Posterior cingulate gyrus (tissue), 11 donors: ENCODE measurements around the gene S100G.
"Not testable (repeated sequence)": the region's sequence is repeated elsewhere in the genome, so short reads cannot be mapped to it uniquely, and the experiment has no call there.

Experiments used
- DNase-seq, 10 donors: peaks; one replicate each; pipeline versions ENCODE4 v3.0.0 to v3.0.0-alpha.2; 2020 to 2021; ENCODE audit warnings: mixed read lengths in 3 of 10
- intact Hi-C: fragments of 100-400 bp; cut with DNase I; formaldehyde crosslinking; loops from one replicate; pipeline ENCODE4 v1.15.1; 2023

The S100G gene, protein sequence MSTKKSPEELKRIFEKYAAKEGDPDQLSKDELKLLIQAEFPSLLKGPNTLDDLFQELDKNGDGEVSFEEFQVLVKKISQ

DNA sequence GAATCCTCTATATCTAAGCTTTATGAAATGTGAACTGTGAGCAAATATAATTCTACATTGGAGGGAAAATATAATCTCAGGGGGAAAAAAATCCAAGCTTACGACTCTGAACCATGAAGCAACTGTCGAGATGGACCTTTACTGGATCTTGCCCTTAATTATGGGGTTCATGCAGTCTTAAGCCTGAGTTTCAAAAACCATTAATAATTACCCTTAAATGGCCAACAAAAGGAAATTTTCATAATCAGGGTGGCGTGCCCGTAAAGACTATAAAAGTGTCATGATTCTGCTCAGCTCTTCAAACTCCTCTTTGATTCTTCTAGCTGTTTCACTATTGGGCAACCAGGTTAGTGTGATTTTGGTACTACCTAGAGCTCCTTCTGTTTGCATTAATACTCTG, at the start of gene S100G:
Gene S100G (plus strand): TSS at position 301 of the 400 bp plus-strand sequence. CDS start 849 bp downstream, outside the sequence.
- DNase-seq = no peak
- intact Hi-C loops = no loop called here

DNA sequence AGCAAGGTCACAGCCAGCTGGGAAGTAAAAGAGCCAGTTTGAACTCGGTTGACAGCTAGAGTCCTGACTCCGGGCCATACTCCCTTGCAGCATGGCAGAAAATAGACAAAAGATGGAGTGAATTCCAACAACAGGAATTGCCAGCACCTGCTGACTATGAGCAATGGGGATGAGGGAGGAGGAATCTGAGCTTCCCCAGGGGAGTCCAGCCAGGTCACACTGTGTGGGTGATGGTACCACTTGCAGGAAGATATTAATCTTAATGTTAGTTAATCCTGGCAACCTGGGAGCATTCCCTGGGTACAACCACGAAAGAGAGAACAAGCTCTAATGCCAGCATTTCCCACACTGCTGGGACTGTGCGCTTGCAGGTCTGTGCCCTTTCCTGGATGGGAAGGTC, 48.1 kb upstream of the S100G start:
- intact Hi-C loops = no loop called here
- DNase-seq = no peak

DNA sequence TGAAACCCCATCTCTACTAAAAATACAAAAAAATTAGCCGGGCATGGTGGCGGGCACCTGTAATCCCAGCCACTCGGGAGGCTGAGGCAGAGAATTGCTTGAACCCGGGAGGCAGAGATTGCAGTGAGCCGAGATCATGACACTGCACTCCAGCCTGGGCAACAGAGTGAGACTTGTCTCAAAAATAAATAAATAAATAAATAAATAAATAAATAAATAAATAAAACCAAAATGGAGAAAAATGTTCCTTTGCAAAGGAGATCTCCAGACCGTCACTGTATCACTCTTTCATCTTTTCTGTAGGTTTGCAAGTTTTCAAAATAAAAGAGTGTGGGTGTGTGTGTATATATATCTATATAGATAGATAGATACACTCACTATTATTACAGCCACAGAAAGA, 46.7 kb upstream of the S100G start:
- DNase-seq, intact Hi-C loops: not testable (repeated sequence)

DNA sequence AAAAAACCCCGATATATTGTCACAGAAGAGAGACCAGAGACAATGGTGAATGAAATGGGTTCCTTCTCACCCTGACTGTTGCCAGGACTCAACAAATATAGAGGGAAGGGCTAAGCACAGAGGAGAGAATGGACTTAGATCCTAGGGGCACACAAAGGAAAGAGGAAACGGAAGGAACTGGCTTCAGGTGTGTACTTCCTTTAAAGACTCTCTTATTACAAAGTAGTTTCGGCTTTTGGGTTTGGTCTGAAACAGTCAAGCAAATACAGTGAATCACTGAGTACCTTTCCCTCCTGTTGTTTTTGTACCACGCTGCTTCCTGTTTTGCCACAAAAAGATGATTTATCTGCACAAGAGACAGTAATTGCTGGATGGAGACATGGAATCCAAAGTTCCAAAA, 46.1 kb upstream of the S100G start:
- intact Hi-C loops = no loop called here
- DNase-seq = no peak

- intact Hi-C loops = no loop called here
- no peak for DNase-seq
Observed at GRCh38 chrX:16604337-16604736, 45.6 kb upstream of the S100G start.

GRCh38 chrX:16606142-16606720, 43.7 kb upstream of the S100G start:
- intact Hi-C loops = no loop called here
- no peak for DNase-seq

DNA sequence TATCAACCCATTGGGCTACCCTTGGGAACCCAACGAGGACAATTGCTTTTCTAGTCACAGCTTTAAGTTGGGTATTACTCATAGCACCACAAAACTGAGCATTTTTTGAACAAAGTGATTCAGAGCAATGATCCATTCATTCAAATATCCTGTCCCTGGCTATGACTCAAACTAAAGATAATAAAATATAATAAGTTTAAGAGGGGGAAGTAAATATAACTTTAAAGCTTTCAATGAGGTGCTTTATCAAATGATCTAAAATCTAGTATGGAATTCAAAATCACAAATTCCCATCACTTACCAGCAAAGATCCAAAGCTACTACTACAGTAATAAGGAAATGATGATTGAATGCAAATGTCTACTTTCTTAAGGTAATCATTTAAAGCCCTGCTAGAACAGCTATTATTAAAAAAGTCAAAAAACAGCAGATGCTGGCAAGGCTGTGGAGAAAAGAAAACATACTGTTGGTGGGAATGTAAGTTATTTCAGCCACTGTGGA, 39.8 kb upstream of the S100G start:
- no peak for DNase-seq

DNA sequence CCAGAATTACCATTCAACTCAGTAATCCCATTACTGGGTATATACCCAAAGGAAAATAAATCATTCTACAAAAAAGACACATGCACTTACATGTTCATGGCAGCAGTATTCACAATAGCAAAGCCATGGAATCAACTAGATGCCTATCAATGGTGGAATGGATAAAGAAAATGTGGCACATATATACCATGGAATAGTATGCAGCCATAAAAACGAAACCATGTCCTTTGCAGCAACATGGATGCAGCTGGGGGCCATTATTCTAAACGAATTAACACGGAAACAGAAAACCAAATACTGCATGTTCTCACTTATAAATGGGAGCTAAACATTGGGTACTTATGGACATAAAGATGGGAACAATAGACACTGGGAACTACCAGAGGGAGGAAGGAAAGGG, 39.3 kb upstream of the S100G start:
- intact Hi-C loops = not testable (repeated sequence)

More for the DNA sequence above, 39.8 kb upstream of the S100G start:
- intact Hi-C loops = no loop called here

DNA sequence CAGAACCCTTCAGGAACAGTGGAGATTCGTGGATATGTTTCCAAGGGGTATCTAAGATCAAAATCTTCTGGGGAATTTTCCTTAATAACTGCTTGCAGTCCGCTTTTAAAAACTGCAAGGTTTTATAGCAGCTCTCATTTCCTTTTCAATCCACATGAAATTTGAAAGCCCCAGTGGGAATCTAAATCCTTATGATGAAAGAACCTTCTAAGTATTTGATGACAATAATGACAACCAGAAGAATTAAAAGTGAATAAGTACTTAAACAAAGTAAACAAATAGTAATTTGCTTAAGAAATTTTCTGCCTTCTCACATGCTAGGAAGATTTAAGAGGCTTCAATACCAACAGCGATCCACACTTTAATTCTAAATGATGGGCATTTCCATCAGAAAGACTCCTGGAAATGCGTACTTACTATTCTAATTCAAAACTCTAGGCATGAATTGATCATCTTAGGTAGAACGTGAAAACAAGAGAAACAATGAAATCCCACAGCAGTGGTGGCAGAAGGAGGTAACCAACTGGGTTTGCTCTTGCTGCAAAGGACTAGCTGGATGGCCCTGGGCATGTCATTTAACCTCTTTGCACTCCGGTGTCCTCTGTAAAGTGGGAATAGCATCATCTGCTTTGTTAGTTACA, 37.6 kb upstream of the S100G start:
- DNase-seq = no peak
- intact Hi-C loops = no loop called here

More for the DNA sequence above, 39.3 kb upstream of the S100G start:
- DNase-seq = not testable (repeated sequence)

DNA sequence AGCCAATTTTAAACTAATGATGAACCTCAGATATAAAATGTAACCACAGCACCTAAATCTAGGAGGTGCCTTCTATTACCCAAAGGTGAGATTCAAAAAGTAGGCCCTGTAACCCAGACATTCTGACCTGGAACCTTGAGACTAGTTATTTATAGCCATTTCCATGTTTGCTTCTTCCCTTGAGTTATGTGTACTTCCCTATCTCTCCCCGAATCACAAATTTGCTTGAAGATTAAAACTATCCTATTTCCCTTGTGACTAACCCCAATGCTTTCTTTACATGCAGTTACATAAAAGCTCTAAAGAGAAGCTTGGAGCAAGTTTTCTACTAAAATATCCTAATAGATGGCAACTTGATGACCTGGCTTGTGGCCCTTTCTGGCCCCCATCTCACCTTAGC, 32.6 kb upstream of the S100G start:
- intact Hi-C loops = no loop called here
- no peak for DNase-seq

- intact Hi-C loops = no loop called here
- DNase-seq = no peak
Observed at GRCh38 chrX:16618422-16618821, 31.5 kb upstream of the S100G start.

- DNase-seq = no peak
- intact Hi-C loops = no loop called here
Observed at GRCh38 chrX:16619024-16619423, 30.9 kb upstream of the S100G start.

GRCh38 chrX:16628511-16628910, 21.4 kb upstream of the S100G start:
- intact Hi-C loops, DNase-seq: not testable (repeated sequence)

DNA sequence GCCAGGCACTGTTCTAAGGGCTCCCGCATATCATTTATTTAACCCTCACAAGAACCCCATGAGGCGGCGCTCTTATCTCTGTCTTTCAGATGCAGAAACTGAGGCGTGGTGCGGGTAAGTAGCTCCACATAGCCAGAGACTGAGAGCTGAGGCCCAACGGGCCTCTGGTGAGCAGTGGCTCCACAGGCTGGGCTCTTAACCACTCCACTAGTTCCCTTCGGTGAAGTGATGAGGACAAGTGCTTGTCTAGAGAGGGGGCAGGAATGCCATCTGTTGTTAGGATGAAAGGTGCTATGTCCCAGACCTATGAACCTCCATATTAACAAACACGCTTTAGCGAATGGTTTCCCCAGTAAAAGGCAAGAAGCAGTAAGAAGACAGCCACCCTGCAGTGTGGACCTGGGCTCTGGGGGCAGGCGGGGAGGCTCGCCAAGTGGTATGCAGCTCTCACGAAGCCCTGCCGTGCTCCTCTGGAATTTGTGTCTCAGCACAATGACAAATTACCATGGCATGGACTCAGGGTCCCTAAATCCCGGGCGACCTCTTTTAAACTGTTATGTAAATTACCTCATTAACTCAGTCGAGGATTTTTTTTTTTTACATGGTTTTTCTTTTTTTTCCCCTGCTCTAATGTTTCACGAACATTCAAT, 20.9 kb upstream of the S100G start:
- intact Hi-C loops = no loop called here

GRCh38 chrX:16629909-16630308, 20.0 kb upstream of the S100G start:
- DNase-seq = no peak
- intact Hi-C loops = no loop called here

More for the DNA sequence above, 20.9 kb upstream of the S100G start:
- DNase-seq = no peak

DNA sequence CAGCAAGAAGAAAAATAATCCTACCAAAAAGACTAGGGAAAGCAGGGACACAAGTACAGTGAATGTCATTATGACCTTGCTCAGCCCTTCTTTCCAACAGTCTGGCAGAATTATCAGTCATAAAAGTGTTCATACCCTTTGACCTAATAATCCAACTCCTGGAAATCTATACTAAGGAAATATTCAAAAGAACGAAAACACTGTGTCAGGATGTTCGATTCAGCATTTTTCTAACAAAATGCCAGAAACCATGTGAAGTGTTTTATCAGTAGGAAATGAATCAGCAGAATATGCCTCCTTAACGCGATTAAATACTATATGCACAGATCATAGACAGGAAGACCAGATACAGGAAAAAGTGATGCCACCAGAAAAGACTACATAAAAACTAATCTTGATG, 16.2 kb upstream of the S100G start:
- intact Hi-C loops = no loop called here

GRCh38 chrX:16635040-16635439, 14.9 kb upstream of the S100G start:
- intact Hi-C loops = no loop called here
- DNase-seq = no peak

More for the DNA sequence above, 16.2 kb upstream of the S100G start:
- DNase-seq = no peak

GRCh38 chrX:16635596-16635995, 14.4 kb upstream of the S100G start:
- DNase-seq = no peak
- intact Hi-C loops = no loop called here

DNA sequence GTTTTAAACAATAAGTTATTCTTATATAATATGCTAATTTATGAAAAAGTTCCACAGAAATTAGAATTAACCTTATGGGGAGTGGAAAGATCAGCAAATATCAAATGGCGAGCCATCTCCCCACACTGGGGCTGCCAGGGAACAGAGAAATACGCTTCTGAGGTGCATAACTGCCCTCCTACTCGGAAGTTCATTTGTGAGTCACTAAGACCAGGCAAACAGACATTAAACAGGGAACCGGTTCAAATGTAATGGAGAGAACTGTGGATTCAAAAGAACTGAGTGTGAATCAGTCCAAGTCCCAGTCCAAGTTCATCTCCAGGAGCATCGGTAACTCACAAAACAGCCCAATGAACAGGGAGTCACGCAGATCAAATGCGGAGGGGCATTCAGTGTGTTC, 11.4 kb upstream of the S100G start:
- intact Hi-C loops = no loop called here

GRCh38 chrX:16639966-16640365, 10.0 kb upstream of the S100G start:
- intact Hi-C loops = no loop called here
- DNase-seq = no peak

More for the DNA sequence above, 11.4 kb upstream of the S100G start:
- DNase-seq = no peak

- DNase-seq = no peak
- intact Hi-C loops = no loop called here
Observed at GRCh38 chrX:16640823-16641222, 9.1 kb upstream of the S100G start.

GRCh38 chrX:16643176-16643575, 6.8 kb upstream of the S100G start:
- intact Hi-C loops = no loop called here
- DNase-seq = no peak
